ENCODE results near the gene KRTAP20-1.

Gene KRTAP20-1

GRCh38 chr21:30616125-30616524 lies at the start of gene KRTAP20-1:
Gene KRTAP20-1, plus strand, starts transcription at chr21:30616425. Its CDS starts 30 bp downstream, at chr21:30616455.
- Mint-ChIP-seq H3K36me3 (ENCODE audit: low read depth) (no peaks in the 10 kb centered on the region), H3K27me3 (ENCODE audit: low read depth, poor library complexity) (no peaks in the 10 kb centered on the region), H3K27ac (no peak within 1 kb of the TSS), H3K4me3 (no peak within 1 kb of the TSS), H3K4me1 (no peaks in the 10 kb centered on the region), H3K9me3 (peaks cover 9% of the 10 kb centered on the region)
- no peak for DNase-seq
- TF ChIP-seq, protein P1, sequence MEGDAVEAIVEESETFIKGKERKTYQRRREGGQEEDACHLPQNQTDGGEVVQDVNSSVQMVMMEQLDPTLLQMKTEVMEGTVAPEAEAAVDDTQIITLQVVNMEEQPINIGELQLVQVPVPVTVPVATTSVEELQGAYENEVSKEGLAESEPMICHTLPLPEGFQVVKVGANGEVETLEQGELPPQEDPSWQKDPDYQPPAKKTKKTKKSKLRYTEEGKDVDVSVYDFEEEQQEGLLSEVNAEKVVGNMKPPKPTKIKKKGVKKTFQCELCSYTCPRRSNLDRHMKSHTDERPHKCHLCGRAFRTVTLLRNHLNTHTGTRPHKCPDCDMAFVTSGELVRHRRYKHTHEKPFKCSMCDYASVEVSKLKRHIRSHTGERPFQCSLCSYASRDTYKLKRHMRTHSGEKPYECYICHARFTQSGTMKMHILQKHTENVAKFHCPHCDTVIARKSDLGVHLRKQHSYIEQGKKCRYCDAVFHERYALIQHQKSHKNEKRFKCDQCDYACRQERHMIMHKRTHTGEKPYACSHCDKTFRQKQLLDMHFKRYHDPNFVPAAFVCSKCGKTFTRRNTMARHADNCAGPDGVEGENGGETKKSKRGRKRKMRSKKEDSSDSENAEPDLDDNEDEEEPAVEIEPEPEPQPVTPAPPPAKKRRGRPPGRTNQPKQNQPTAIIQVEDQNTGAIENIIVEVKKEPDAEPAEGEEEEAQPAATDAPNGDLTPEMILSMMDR (IDR thresholded peaks at IDR 0.05): no peak

DNA sequence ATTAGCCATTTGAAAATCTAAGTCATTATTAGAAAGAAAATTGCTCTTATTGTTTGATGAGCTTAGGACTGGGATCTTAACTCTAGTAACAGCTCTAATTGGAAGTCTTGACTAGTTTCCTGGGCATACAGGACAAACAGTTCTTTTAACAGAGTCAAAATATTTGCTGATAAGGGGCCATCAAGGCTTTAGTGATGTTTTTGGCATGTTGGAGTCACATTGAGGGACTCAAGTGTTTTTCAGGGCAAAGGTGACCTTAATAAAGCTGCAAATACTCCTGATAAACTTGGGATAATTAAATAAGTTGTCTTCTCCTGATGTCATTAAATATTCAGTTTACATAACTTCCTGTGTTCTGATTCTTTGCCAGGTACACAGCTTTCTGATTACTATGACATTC lies 48.6 kb upstream of the KRTAP20-1 start:
- peaks cover 4% of the 10 kb centered on the region for H3K9me3 Mint-ChIP-seq
- no peaks in the 10 kb centered on the region for H3K4me1 Mint-ChIP-seq
- H3K27ac Mint-ChIP-seq: no peak overlapping the region
- DNase-seq: no peak
- H3K27me3 Mint-ChIP-seq (ENCODE audit: low read depth, poor library complexity): no peaks in the 10 kb centered on the region
- TF ChIP-seq, protein P1 (IDR thresholded peaks at IDR 0.05): no peak
- no peak overlapping the region for H3K4me3 Mint-ChIP-seq
- H3K36me3 Mint-ChIP-seq (ENCODE audit: low read depth): no peaks in the 10 kb centered on the region

DNA sequence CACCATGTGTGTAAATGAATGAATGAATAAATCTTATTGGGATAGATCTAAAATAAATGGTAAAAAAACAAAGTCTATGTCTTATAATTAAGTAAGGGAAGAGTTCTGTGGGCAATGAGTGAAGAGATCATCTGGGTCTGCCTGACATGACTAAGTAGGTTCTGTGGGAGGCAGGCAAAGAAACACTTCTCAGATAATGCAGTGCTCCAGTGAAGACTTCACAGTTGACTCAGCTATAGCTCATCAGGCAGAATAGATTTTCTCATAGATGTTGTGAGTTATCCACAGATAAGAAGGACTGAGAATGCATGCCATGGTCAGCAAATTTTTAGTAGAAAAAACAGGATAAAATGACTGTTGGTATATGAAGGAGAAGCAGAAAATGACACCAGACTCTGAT lies 38.5 kb upstream of the KRTAP20-1 start:
- Mint-ChIP-seq H3K4me1 (no peaks in the 10 kb centered on the region), H3K27me3 (ENCODE audit: low read depth, poor library complexity) (no peaks in the 10 kb centered on the region), H3K36me3 (ENCODE audit: low read depth) (no peaks in the 10 kb centered on the region), H3K27ac (no peak overlapping the region), H3K9me3 (no peaks in the 10 kb centered on the region), H3K4me3 (no peak overlapping the region)
- TF ChIP-seq, protein P1 (IDR thresholded peaks at IDR 0.05): no peak
- no peak for DNase-seq

DNA sequence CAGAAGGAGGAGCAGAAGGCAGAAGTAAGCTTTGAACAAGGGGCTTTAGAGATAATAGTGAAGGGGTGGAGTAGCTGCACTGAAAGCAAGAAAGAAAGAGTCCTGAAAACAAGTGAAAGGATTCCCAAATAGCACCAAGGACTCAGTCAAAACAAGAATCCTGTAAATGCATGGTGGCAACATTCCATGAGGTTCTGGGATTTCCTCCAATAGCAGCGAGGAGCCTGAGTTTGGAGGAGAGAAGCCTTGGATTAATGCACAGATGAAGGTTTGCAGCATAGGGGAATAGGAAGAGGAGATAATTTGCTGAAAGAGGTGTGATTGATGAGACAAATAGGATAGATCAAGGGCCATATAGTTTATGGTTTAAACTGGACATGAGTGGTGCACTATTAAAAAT lies 36.9 kb upstream of the KRTAP20-1 start:
- H3K9me3 Mint-ChIP-seq: peaks cover 4% of the 10 kb centered on the region
- H3K4me3 Mint-ChIP-seq: no peak overlapping the region
- no peaks in the 10 kb centered on the region for H3K27me3 Mint-ChIP-seq (ENCODE audit: low read depth, poor library complexity)

DNA sequence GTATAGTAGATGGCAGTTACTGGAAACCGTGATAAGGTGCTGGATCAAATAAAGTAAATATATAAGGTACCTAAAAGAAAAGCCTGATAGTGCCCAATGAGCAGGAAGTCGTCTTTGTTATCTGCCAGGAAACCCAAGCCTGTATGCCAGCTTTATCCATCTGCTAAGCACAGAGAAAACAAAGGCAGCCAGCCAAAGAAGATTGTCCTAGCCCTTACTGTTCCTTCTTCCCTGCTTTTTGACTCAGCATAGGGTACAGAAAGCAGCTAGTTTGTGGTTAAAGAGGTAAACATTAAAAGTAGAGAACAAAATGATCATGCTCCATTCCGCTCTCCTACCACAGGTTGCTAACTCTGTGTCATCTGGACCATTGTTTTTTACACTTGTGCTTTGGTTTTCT lies 36.1 kb upstream of the KRTAP20-1 start:
- H3K9me3 Mint-ChIP-seq: peaks cover 7% of the 10 kb centered on the region
- no peaks in the 10 kb centered on the region for H3K4me1 Mint-ChIP-seq
- no peak overlapping the region for H3K27ac Mint-ChIP-seq
- no peaks in the 10 kb centered on the region for H3K27me3 Mint-ChIP-seq (ENCODE audit: low read depth, poor library complexity)
- TF ChIP-seq, protein P1 (IDR thresholded peaks at IDR 0.05): no peak
- H3K4me3 Mint-ChIP-seq: no peak overlapping the region
- DNase-seq: no peak
- H3K36me3 Mint-ChIP-seq (ENCODE audit: low read depth): no peaks in the 10 kb centered on the region

More for the DNA sequence above, 36.9 kb upstream of the KRTAP20-1 start:
- H3K4me1 Mint-ChIP-seq: no peaks in the 10 kb centered on the region
- TF ChIP-seq, protein P1 (IDR thresholded peaks at IDR 0.05): no peak
- H3K36me3 Mint-ChIP-seq (ENCODE audit: low read depth): no peaks in the 10 kb centered on the region
- H3K27ac Mint-ChIP-seq: no peak overlapping the region
- DNase-seq: no peak

DNA sequence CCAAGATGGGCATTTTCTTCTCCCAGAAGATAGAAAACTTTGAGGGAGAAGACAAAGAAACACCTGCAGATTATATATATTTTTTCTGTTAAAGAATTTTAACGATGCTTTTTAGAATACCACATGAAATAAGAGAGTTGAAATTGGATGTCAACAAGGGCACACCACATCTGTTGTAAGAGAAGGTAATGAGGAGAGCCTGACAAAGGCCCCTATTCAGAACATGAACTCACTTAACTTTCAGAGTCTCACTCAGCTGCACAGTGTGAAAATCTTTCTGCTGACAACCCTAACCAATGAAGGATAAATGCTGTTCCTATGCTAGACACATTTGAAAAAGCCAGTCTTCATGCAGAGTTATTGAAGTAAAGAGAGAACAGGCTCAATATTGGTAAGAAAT lies 33.4 kb upstream of the KRTAP20-1 start:
- TF ChIP-seq, protein P1 (IDR thresholded peaks at IDR 0.05): no peak
- no peak overlapping the region for H3K4me3 Mint-ChIP-seq
- no peaks in the 10 kb centered on the region for H3K36me3 Mint-ChIP-seq (ENCODE audit: low read depth)
- peaks cover 7% of the 10 kb centered on the region for H3K9me3 Mint-ChIP-seq
- no peak for DNase-seq
- no peak overlapping the region for H3K27ac Mint-ChIP-seq
- no peaks in the 10 kb centered on the region for H3K4me1 Mint-ChIP-seq
- no peaks in the 10 kb centered on the region for H3K27me3 Mint-ChIP-seq (ENCODE audit: low read depth, poor library complexity)
